IMR-90 (cell line): ENCODE measurements around the gene MCM5. TPM values are rescaled to one million over a fixed set of nuclear protein-coding genes. Genes with fewer than 3 reads are reported as not detected.
A peak's percentile ranks its signal among the peaks of the same experiment; 100 is the strongest.

Experiments
- ATAC-seq: fragments of 200-7000 bp; cut with Tn5 transposase; 2 replicates; pipeline ENCODE4 v1.9.1; 2020; ENCODE audit warnings: low read depth, mild to moderate bottlenecking, moderate library complexity
- BruUV-seq: library from RNA; stranded (reverse); fragments of 400-500 nt; replicated peaks from 2 replicates; lab custom pipeline; 2021; lab: Mats Ljungman, UMichigan
- CTCF ChIA-PET: fragments of 300-600 bp; formaldehyde crosslinking; extraction: SDS; loops from one replicate; lab custom pipeline; 2021; ENCODE audit warnings: antibody characterized with exemption; lab: Yijun Ruan, JAX
- POLR2A ChIA-PET: fragments of 300-600 bp; sonication (Branson Sonifier 250); formaldehyde crosslinking; loops from one replicate; lab custom pipeline; 2022; ENCODE audit warnings: antibody characterized with exemption; ENCODE audit not compliant: unreplicated experiment; lab: Charles Lee
- DNase-seq: peaks from one replicate; pipeline ENCODE4 v3.0.0; 2013
- H2AFZ ChIP-seq: replicated peaks from 2 replicates; pipeline ENCODE3; 2013; ENCODE audit warnings: low read length, mild to moderate bottlenecking; ENCODE audit not compliant: poor library complexity
- H2AK5ac ChIP-seq: 2 replicates; pipeline ENCODE4 v1.6.1; 2013; ENCODE audit warnings: low read depth, low read length, inconsistent platforms
- H2AK9ac ChIP-seq: replicated peaks from 2 replicates; pipeline ENCODE3; 2013; ENCODE audit warnings: mild to moderate bottlenecking, low read depth, low read length, moderate library complexity; ENCODE audit not compliant: poor library complexity
- H2BK120ac ChIP-seq: 2 replicates; pipeline ENCODE4 v1.6.1; 2013; ENCODE audit warnings: low read depth, low read length, inconsistent platforms
- H2BK15ac ChIP-seq: 3 replicates; pipeline ENCODE4 v1.6.1; 2013; ENCODE audit warnings: low read depth, low read length, inconsistent platforms
- H2BK20ac ChIP-seq: 2 replicates; pipeline ENCODE4 v1.6.1; 2013; ENCODE audit warnings: low read depth, mild to moderate bottlenecking, inconsistent platforms, low read length, moderate library complexity
- H2BK5ac ChIP-seq: 2 replicates; pipeline ENCODE4 v1.6.1; 2013; ENCODE audit warnings: mild to moderate bottlenecking, low read depth, low read length, inconsistent platforms; ENCODE audit not compliant: poor library complexity, severe bottlenecking
- H3K14ac ChIP-seq: replicated peaks from 2 replicates; pipeline ENCODE4 v1.6.1; 2013; ENCODE audit warnings: low read depth, low read length, inconsistent platforms
- H3K18ac ChIP-seq: 2 replicates; pipeline ENCODE4 v1.6.1; 2013; ENCODE audit warnings: low read depth, low read length, control low read depth
- H3K23ac ChIP-seq: 2 replicates; pipeline ENCODE4 v1.6.1; 2013; ENCODE audit warnings: low read depth, low read length, inconsistent platforms
- H3K27ac ChIP-seq: 2 replicates; pipeline ENCODE4 v1.5.1; 2013; ENCODE audit warnings: mild to moderate bottlenecking, control low read depth, low read length; ENCODE audit not compliant: insufficient read depth
- H3K27me3 ChIP-seq: 2 replicates; pipeline ENCODE4 v1.6.1; 2013; ENCODE audit warnings: low read length; ENCODE audit not compliant: control insufficient read depth, insufficient read depth
- H3K36me3 ChIP-seq: 2 replicates; pipeline ENCODE4 v1.6.1; 2013; ENCODE audit warnings: low read length, mixed read lengths; ENCODE audit not compliant: control insufficient read depth, insufficient read depth
- H3K4ac ChIP-seq: 2 replicates; pipeline ENCODE4 v1.6.1; 2013; ENCODE audit warnings: low read depth, low read length, inconsistent platforms
- H3K4me1 ChIP-seq: 2 replicates; pipeline ENCODE4 v1.6.1; 2013; ENCODE audit warnings: low read length, mixed read lengths; ENCODE audit not compliant: control insufficient read depth, insufficient read depth
- H3K4me2 ChIP-seq: 2 replicates; pipeline ENCODE4 v1.6.1; 2013; ENCODE audit warnings: low read depth, mild to moderate bottlenecking, control low read depth, low read length, moderate library complexity
- H3K4me3 ChIP-seq: 2 replicates; pipeline ENCODE4 v1.5.1; 2013; ENCODE audit warnings: low read depth, mild to moderate bottlenecking, control low read depth, low read length, moderate library complexity; ENCODE audit not compliant: insufficient read depth
- H3K56ac ChIP-seq: 2 replicates; pipeline ENCODE4 v1.6.1; 2013; ENCODE audit warnings: low read length, inconsistent platforms; ENCODE audit not compliant: insufficient read depth; ENCODE audit errors: extremely low read depth
- H3K79me1 ChIP-seq, 2 experiments: 2 replicates each; pipeline ENCODE4 v1.6.1; 2013; ENCODE audit warnings: low read length in 2 of 2, inconsistent platforms in 1 of 2, low read depth in 1 of 2
- H3K9ac ChIP-seq: 2 replicates; pipeline ENCODE4 v1.6.1; 2013; ENCODE audit warnings: low read depth, low read length, control low read depth
- H3K9me1 ChIP-seq: 2 replicates; pipeline ENCODE4 v1.6.1; 2013; ENCODE audit warnings: low read length, inconsistent platforms; ENCODE audit not compliant: insufficient read depth
- H3K9me3 ChIP-seq: 2 replicates; pipeline ENCODE4 v1.6.1; 2013; ENCODE audit warnings: low read length; ENCODE audit not compliant: control insufficient read depth, insufficient read depth
- H4K20me1 ChIP-seq: 2 replicates; pipeline ENCODE4 v1.6.1; 2013; ENCODE audit warnings: low read length, inconsistent platforms; ENCODE audit not compliant: insufficient read depth
- H4K5ac ChIP-seq: 2 replicates; pipeline ENCODE4 v1.6.1; 2013; ENCODE audit warnings: mild to moderate bottlenecking, low read depth, low read length, control low read depth
- H4K8ac ChIP-seq, 2 experiments: 2 replicates each; pipeline ENCODE4 v1.6.1; 2013; ENCODE audit warnings: low read depth in 2 of 2, low read length in 2 of 2, control low read depth in 1 of 2, inconsistent platforms in 1 of 2
- H4K91ac ChIP-seq: 2 replicates; pipeline ENCODE4 v1.6.1; 2013; ENCODE audit warnings: low read depth, low read length, inconsistent platforms; ENCODE audit not compliant: insufficient read depth
- CEBPB ChIP-seq: IDR thresholded peaks from 2 replicates; pipeline ENCODE4 v1.6.1; 2012; ENCODE audit warnings: low read depth, low read length, improper control_type of control experiment
- CHD1 ChIP-seq: IDR thresholded peaks from 2 replicates; pipeline ENCODE4 v1.6.1; 2012; ENCODE audit warnings: low read depth, low read length, improper control_type of control experiment
- MAFK ChIP-seq: IDR thresholded peaks from 2 replicates; pipeline ENCODE4 v1.6.1; 2012; ENCODE audit warnings: low read depth, low read length, improper control_type of control experiment
- MAZ ChIP-seq: IDR thresholded peaks from 2 replicates; pipeline ENCODE4 v1.6.1; 2012; ENCODE audit warnings: low read depth, mild to moderate bottlenecking, low read length, improper control_type of control experiment, moderate library complexity, borderline replicate concordance
- NFE2L2 ChIP-seq: fragments of 150-350 bp; IDR thresholded peaks from 2 replicates; pipeline ENCODE4 v1.6.1; 2016; ENCODE audit warnings: low read depth, mild to moderate bottlenecking, low read length
- POLR2A ChIP-seq: IDR thresholded peaks from 2 replicates; pipeline ENCODE4 v1.6.1; 2012; ENCODE audit warnings: mild to moderate bottlenecking, low read depth, low read length
- RAD21 ChIP-seq: IDR thresholded peaks from 2 replicates; pipeline ENCODE4 v1.6.1; 2012; ENCODE audit warnings: low read length, improper control_type of control experiment
- RCOR1 ChIP-seq: IDR thresholded peaks from 2 replicates; pipeline ENCODE4 v1.6.1; 2012; ENCODE audit warnings: mild to moderate bottlenecking, low read length, improper control_type of control experiment; ENCODE audit not compliant: insufficient replicate concordance
- RFX5 ChIP-seq: IDR thresholded peaks from 2 replicates; pipeline ENCODE4 v1.8.0; 2012; ENCODE audit warnings: low read depth, mild to moderate bottlenecking, low read length, moderate library complexity
- SMC3 ChIP-seq: fragments of 150-350 bp; IDR thresholded peaks from 2 replicates; pipeline ENCODE4 v1.6.1; 2016; ENCODE audit warnings: low read depth, mild to moderate bottlenecking, antibody characterized with exemption, low read length, moderate library complexity
- WGBS, 2 experiments: methylation state at CpG; one replicate each; pipeline versions ENCODE4 v1.1.5 to v1.1.7; 2013; ENCODE audit warnings: missing lambda C conversion rate in 2 of 2; ENCODE audit not compliant: insufficient read length in 1 of 2; ENCODE audit errors: extremely low coverage in 2 of 2; 5-methylcytosine and 5-hydroxymethylcytosine counted together
- dilution Hi-C: fragments of 300-500 bp; cut with HindIII; formaldehyde crosslinking; loops from one replicate; pipeline ENCODE4 v1.14.3; 2018; ENCODE audit warnings: low sequenced_read_pairs; ENCODE audit not compliant: unreplicated experiment
- in situ Hi-C: fragments of 300-500 bp; cut with MboI; formaldehyde crosslinking; loops from 3 replicates; pipeline ENCODE4 v1.14.3; 2019; ENCODE audit warnings: low sequenced_read_pairs, inconsistent platforms, mixed read lengths
- intact Hi-C: fragments of 100-400 bp; cut with micrococcal nuclease; formaldehyde crosslinking; loops from 2 replicates; pipeline ENCODE4 v1.10.0; 2022
- polyA plus RNA-seq, 3 experiments: library from polyadenylated mRNA; depleted of rRNA; stranded (reverse); fragments of >200 nt; gene quantifications; 2 replicates each; pipeline ENCODE4 v1.2.3, GENCODE V29; 2012; ENCODE audit warnings: low replicate concordance in 1 of 3
- total RNA-seq: library from RNA; depleted of rRNA; stranded (reverse); fragments of >200 nt; gene quantifications from 2 replicates; pipeline ENCODE4 v1.2.3, GENCODE V29; 2012
- TF ChIP-seq, protein P1 (sequence below): fragments of 150-350 bp; IDR thresholded peaks from 2 replicates; pipeline ENCODE4 v1.6.1; 2017; ENCODE audit warnings: mild to moderate bottlenecking, antibody characterized with exemption, low read length, low read depth
- TF ChIP-seq, protein P2 (sequence below): conservative IDR thresholded peaks from 2 replicates; pipeline ENCODE4 v1.5.1; 2012; ENCODE audit warnings: mild to moderate bottlenecking, low read depth, low read length, improper control_type of control experiment

The MCM5 gene
- total and polyA plus RNA-seq, 2 of the 4 experiments (the other 2 are of a cell fraction), result 43.0 to 58.6 TPM

DNA sequence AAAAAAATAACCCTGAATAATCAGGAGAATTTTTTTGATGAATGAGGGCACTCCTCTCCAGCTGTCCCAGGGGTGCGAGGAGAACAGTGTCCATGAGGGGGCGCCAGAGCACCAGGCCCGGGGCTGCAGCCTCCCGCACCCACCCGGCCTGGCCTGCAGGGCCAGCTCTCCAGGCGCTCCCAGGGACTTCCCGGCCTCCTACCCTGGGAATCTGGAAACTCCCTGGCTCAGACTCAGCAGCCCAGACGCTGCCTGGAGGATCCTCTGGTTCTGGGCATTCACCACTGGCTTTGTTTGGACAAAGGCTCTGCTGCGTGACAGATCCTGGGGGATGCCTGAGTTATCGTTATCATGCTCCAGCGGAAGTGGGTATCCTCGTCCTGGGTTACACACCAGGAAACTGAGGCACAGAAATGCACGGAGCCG lies 31.0 kb downstream of the MCM5 start:
- H4K91ac ChIP-seq, result no peak overlapping the region
- peaks cover 0 to 19% of the 10 kb centered on the region in 2 experiments; a peak in 2 of 4 replicates for H3K79me1 ChIP-seq
- H3K23ac ChIP-seq, result no peak overlapping the region
- H2BK20ac ChIP-seq, result no peak overlapping the region
- no TSS peak for BruUV-seq
- H2BK15ac ChIP-seq, result no peak overlapping the region; the same call in 2 of the 3 replicates
- H2BK5ac ChIP-seq, result peak overlapping the region; percentile 0
- no peak overlapping the region for H3K4me3 ChIP-seq
- peak; percentile 96 for DNase-seq
- no peak overlapping the region; the same call in 1 of the 2 replicates for H2BK120ac ChIP-seq
- H2AFZ ChIP-seq, result peak overlapping the region; percentile 76
- peaks cover 10% of the 10 kb centered on the region for H3K9me3 ChIP-seq
- H3K4me2 ChIP-seq, result no peak overlapping the region
- no peak overlapping the region for H3K9ac ChIP-seq
- H3K36me3 ChIP-seq, result no peaks in the 10 kb centered on the region; the same call in 1 of the 2 replicates
- no peak overlapping the region for H3K18ac ChIP-seq
- intact Hi-C loops, result loop anchor here (1.0 to 10.0 kb wide), 7 partner anchors 80 to 694 kb away; no protein-coding TSS in a partner anchor
- peak; percentile 97 for ATAC-seq
- H3K9me1 ChIP-seq, result no peaks in the 10 kb centered on the region
- H3K27me3 ChIP-seq, result no peaks in the 10 kb centered on the region
- peak overlapping the region; percentile 89 for H2AK9ac ChIP-seq
- H3K56ac ChIP-seq, result no peak overlapping the region
- CTCF ChIA-PET, result interaction anchor here (0.6 to 2.0 kb wide), 16 partner anchors 11 to 191 kb away, joined by 3 to 16 read pairs (median 4); no protein-coding TSS in a partner anchor
- H3K14ac ChIP-seq, result 0 out of 2 replicates have a peak overlapping the region, but pooled peaks have one; percentile 16
- peak overlapping the region; percentile 0 to 25; a peak in 2 of 4 replicates for H4K8ac ChIP-seq
- peaks cover 13% of the 10 kb centered on the region for H3K4me1 ChIP-seq
- peak overlapping the region; percentile 80; the same call in 1 of the 2 replicates for H2AK5ac ChIP-seq
- H3K27ac ChIP-seq, result peak overlapping the region; percentile 2; the same call in 1 of the 2 replicates
- dilution Hi-C loops, result no loop called here
- WGBS, 2 experiments, result 40% methylated on average over 3 of the region's 14 CpGs; no CpG with 5 or more reads in 1 of the 2 experiments
- peak overlapping the region; percentile 31; the same call in 1 of the 2 replicates for H3K4ac ChIP-seq
- in situ Hi-C loops, result loop anchor here (5.0 to 10.0 kb wide), 3 partner anchors 151 to 694 kb away; no protein-coding TSS in a partner anchor
- POLR2A ChIA-PET, result no interaction called here
- TF ChIP-seq CEBPB (no peak), SMC3 (peak; percentile 99), CHD1 (peak; percentile 62; the same call in 1 of the 2 replicates), RAD21 (peak; percentile 100), RFX5 (no peak), MAZ (peak; percentile 82), NFE2L2 (no peak), MAFK (no peak), POLR2A (peak; percentile 74), RCOR1 (peak; percentile 44)
- TF ChIP-seq, protein P1, sequence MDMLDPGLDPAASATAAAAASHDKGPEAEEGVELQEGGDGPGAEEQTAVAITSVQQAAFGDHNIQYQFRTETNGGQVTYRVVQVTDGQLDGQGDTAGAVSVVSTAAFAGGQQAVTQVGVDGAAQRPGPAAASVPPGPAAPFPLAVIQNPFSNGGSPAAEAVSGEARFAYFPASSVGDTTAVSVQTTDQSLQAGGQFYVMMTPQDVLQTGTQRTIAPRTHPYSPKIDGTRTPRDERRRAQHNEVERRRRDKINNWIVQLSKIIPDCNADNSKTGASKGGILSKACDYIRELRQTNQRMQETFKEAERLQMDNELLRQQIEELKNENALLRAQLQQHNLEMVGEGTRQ, result no peak
- TF ChIP-seq, protein P2, sequence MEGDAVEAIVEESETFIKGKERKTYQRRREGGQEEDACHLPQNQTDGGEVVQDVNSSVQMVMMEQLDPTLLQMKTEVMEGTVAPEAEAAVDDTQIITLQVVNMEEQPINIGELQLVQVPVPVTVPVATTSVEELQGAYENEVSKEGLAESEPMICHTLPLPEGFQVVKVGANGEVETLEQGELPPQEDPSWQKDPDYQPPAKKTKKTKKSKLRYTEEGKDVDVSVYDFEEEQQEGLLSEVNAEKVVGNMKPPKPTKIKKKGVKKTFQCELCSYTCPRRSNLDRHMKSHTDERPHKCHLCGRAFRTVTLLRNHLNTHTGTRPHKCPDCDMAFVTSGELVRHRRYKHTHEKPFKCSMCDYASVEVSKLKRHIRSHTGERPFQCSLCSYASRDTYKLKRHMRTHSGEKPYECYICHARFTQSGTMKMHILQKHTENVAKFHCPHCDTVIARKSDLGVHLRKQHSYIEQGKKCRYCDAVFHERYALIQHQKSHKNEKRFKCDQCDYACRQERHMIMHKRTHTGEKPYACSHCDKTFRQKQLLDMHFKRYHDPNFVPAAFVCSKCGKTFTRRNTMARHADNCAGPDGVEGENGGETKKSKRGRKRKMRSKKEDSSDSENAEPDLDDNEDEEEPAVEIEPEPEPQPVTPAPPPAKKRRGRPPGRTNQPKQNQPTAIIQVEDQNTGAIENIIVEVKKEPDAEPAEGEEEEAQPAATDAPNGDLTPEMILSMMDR, result peak; percentile 99
- H4K5ac ChIP-seq, result no peak overlapping the region
- H4K20me1 ChIP-seq, result peaks cover 3% of the 10 kb centered on the region; the same call in 1 of the 2 replicates
